ENCODE measurements around the gene SCNN1G.
"Not testable (repeated sequence)": the region's sequence is repeated elsewhere in the genome, so short reads cannot be mapped to it uniquely, and the experiment has no call there.

The SCNN1G gene, protein sequence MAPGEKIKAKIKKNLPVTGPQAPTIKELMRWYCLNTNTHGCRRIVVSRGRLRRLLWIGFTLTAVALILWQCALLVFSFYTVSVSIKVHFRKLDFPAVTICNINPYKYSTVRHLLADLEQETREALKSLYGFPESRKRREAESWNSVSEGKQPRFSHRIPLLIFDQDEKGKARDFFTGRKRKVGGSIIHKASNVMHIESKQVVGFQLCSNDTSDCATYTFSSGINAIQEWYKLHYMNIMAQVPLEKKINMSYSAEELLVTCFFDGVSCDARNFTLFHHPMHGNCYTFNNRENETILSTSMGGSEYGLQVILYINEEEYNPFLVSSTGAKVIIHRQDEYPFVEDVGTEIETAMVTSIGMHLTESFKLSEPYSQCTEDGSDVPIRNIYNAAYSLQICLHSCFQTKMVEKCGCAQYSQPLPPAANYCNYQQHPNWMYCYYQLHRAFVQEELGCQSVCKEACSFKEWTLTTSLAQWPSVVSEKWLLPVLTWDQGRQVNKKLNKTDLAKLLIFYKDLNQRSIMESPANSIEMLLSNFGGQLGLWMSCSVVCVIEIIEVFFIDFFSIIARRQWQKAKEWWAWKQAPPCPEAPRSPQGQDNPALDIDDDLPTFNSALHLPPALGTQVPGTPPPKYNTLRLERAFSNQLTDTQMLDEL

DNA sequence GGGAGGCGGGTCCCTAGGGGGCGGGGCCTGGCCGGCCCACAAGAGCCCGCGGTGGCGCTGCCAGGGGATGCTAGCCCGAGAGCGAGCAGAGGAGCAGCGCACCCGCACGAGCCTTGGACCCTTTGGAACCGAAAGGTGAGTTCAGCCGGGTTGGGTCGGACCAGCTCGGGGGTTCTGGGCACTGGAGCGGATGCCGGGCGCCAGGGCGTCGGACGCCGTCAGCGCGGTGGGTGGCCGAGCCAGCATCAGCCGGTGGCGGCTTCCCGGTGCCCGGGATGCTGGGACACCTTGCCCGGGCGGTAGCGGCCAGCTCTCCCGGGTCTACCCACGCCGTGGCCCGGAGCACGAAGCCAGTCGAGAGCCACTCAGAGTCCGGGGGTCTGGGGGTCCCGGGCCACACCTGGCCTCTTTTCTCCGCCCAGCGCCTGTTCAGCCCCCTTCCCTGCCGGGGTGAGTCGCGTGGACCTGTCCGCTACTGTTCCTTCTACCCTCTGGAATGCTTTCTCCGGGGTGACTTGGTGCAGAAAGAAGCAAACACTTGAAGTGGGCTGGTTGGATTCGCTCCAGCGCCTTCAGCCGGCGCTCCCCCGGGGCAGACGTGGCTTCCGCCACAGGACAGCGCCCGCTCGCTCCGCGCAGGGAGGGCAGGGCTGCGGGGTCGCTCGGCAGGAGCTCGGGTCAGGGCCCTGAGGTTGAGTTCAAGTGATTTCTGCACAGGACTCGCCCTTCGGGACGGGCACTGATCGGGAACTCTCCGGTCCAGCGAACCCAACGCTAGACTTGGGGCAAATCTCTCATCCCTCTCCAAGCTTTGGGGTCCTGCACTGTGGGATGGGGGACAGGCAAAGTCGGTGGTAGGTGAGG, at the start of gene SCNN1G:
TSS of gene SCNN1G (plus strand) at position 67 of the 864 bp plus-strand sequence. CDS start 3,527 bp downstream, outside the sequence.
- peak; percentile 21 for DNase-seq (ENCODE audit: low spot score)

GRCh38 chr16:23132775-23133463, 49.6 kb upstream of the SCNN1G start:
- peak; percentile 41 for DNase-seq (ENCODE audit: low spot score)

DNA sequence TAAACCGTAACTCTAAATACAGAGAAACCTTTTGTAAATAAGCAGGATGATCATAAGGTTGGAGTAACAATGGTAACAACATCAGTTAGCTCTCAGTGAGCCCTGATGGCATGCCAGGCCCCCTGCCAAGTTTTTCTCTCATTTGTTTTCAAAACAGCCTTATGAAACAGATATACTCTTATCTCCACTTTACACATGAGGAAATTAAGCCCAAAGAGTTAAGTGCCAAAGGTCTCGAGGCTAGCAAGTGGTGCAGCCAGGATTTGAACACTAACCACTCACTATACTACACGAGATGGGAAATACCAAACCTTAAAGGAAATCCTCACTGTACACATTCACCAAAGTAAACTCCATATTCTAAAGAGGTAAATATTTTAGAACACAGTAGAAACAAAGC, 48.3 kb upstream of the SCNN1G start:
- DNase-seq (ENCODE audit: low spot score), result no peak

- no peak for DNase-seq (ENCODE audit: low spot score)
These were observed 45.3 kb upstream of the SCNN1G start for GRCh38 chr16:23137256-23137655.

- DNase-seq (ENCODE audit: low spot score), result no peak
These were observed 44.7 kb upstream of the SCNN1G start for GRCh38 chr16:23137818-23138217.

DNA sequence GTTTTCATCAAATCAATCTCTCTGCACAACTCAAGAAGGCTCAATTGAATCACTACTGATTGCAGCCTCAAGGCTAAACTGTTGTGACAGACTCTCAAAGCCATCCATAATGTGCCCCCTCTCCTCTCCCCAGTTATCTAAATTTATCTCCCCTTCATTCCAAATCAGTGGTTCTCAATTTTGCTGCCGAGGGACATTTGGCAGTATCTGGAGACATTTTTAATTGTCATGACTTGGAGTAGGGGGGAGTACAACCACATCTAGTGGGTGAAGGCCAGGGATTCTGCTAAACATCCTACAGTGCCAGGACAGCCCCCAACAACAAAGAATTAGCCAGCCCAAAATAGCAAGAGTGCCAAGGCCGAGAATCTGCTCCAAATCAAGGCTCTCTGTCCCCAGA, 42.4 kb upstream of the SCNN1G start:
- DNase-seq (ENCODE audit: low spot score), result no peak

- DNase-seq (ENCODE audit: low spot score), result no peak
These were observed 41.5 kb upstream of the SCNN1G start for GRCh38 chr16:23141033-23141432.

DNA sequence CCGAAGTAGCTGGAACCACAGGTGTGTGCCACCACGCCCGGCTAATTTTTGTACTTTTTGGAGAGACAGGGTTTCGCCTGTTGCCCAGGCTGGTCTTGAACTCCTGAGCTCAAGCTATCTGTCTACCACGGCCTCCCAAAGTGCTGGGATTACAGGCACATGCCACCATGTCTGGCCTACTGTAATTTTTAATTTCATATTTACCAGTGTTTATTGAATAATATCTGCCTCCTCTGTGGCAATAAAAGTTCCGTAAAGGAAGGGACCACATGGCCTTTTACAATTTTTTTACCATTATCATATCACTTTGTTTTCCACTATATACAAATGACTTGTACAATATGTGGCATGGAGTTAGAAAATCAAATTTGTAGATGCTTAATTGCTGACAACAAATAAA, 41.0 kb upstream of the SCNN1G start:
- DNase-seq (ENCODE audit: low spot score), result no peak

DNA sequence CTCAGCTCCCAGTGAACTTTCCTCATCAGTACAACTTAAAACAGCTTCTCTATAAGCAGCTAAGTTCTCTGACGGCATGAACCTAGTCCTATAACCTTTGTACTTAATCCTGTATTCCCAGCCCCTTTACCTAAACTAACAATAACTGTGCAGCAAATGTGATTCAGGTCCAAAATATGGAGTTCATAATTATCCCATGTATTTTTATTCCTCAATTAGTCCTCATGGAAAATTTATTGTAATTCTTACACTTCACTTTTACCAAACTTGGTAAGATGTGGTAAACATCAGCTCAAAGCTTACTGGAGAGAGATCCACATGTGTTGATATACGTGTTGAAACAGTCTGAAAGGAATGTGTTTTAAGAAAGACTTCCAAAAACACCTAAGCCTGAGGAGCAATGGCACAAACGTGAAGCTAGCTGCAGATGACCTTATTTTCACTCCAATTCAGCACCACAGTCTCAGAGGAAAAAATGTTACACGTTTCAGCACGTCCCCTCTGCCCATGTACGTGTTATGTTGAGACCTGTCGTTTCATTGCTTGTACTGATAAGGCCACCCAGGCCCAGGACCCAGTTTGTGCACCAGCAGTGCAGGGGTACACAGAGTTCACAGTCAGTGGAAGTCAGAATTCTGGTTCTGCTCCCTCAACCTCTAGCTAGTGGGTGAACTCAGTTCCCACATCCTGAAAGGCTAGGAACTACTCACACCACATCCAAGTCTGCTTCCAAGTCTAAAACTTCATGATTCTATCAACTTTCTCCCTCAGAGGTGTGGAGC, 40.4 kb upstream of the SCNN1G start:
- DNase-seq (ENCODE audit: low spot score), result no peak

DNA sequence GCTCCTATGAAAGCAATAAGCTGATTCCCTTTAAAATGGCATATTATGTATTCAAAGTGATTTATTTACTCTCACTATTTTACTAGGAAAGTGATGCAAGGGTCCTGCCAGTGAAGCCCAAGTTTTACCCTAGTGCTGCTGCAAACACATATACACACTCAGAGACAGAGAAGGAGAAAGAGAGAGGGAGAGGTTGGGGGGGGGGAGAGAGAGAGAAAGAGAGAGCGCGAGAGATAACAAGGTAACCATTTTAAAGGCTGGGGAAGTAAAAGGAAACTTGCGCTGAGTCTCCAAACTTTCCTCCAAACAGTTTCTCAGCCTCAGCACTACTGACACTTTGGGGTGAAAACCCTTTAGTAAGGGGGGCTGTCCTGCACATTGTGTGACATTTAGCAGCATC, 39.2 kb upstream of the SCNN1G start:
- no peak for DNase-seq (ENCODE audit: low spot score)

DNA sequence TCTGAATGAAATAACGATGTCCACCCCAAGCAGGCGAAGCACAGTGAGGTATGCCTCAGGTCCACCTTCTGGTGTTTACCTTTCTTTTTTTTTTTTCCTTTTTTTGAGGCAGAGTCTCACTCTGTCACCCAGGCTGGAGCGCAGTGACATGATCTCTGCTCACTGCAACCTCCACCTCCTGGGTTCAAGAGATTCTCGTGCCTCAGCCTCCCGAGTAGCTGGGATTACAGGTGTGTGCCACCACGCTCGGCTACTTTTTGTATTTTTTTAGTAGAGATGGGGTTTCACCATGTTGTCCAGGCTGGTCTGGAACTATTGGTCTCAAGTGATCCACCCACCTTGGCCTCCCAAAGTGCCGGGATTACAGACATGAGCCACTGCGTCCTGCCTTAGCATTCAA, 38.2 kb upstream of the SCNN1G start:
- not testable (repeated sequence) for DNase-seq (ENCODE audit: low spot score)

- DNase-seq (ENCODE audit: low spot score), result no peak
These were observed 37.4 kb upstream of the SCNN1G start for GRCh38 chr16:23145186-23145585.

DNA sequence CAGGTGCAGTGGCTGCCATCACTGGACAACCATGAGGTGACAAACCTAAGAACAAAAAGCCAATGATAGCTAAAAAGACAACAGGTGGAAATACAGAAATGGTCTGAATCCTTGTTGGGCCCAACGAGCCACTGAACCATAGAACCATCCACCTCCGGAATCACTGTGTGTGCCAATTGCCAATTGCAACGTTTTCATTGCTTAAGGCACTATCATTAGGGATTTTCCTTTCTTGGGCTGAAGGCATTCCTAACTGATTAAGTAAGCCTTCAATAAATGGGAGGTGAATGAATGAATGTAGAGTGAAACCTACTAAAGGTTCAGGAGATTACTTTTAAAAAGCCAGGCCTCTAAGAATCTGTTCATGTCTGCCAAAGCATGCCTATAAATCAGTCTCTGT, 36.9 kb upstream of the SCNN1G start:
- DNase-seq (ENCODE audit: low spot score), result peak; percentile 16

DNA sequence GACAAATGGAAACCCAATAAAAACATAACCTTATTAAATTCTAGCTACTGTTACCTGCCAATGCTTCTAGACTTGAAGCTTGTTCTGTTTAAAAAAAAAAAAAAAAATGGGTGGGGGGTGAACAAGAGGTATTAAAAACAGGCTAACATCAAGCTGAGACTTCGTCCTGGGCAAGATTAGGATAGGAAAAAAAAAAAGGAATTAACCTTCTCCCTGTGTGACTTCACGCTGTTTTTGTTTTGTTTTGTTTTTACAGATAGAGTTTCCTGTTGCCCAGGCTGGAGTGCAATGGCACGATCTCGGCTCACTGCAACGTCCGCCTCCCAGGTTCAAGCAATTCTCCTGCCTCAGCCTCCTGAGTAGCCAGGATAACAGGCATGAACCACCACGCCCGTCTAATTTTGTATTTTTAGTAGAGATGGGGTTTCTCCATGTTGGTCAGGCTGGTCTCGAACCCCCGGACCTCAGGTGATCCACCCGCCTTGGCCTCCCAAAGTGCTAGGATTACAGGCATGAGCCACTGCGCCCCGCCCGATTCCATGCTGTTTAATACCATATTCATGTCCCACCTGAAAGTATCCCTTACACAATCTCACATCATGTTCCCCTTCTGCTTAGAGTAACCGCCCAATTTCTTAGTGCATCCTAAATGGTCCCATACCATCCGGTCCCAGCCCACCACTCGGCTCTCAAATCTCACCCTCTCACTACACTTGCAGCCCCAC, 35.5 kb upstream of the SCNN1G start:
- DNase-seq (ENCODE audit: low spot score), result no peak

DNA sequence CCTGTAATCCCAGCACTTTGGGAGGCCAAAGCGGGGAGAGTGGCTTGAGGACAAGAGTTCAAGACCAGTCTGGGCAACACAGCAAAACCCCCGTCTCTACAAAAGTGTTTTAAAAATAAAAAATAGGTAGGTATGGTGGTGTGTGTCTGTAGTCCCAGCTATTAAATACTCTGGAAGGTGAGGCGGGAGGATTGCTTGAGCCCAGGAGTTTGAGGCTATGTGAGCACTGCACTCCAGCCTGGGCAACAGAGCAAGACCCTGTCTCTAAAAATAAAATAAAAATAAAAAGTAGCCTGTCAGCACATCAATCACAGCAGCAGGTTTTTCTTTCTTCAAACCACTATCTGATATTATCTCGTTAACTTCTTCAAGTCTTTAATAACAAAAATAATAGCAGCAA, 34.9 kb upstream of the SCNN1G start:
- DNase-seq (ENCODE audit: low spot score), result no peak

DNA sequence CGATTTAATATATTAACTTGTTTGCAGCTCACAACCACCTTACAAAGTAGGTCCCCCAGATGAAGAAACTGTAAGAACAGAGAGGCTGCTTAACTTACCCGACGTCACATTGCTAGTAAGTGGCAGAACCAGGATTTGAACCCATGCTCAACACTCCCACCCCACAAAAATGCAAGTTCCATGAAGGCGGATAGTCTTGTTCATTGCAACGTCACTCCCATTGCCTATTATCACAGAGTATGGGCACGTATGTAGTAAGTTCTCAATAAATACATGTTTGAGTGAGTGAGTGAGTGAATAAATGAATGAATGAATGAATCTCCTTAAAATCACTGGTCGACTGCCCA, 34.4 kb upstream of the SCNN1G start:
- no peak for DNase-seq (ENCODE audit: low spot score)

DNA sequence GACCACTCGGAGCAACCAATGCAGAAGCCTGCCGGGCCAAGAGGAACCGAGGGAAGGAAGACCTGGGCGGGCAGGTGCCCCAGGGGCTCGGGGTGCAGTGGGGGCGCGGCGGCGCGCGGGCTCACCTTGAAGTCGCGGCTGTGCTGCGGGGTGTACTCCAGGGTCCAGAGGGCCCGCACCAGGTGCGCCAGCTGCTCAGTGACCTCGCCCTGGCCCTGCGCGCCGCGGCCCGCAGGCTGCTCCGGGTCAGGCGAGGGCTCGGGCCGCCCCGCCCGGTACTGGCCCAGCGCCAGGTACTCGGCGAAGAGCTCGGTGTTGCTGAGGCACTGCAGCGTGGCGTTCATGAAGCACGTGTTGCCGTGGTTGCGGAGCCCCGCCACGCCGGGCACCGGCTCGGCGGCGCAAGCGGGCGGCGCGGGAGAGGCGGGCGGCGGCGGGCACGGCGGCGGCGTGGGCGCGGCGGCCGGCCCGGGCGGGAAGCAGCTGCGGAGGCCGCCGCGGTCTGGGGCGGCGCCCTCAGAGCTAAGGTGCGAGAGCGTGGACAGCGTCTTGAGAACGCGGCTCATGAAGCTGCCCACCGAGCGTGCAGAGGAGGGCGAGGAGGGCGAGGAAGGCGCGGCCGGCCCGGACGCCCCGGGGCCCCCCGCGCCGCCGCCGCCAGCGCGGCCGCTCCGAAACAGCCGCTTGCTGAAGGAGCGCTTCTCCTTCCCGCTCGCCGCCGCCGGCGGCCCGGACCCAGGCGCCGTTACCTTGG, 33.9 kb upstream of the SCNN1G start:
- DNase-seq (ENCODE audit: low spot score), result peak; percentile 79

DNA sequence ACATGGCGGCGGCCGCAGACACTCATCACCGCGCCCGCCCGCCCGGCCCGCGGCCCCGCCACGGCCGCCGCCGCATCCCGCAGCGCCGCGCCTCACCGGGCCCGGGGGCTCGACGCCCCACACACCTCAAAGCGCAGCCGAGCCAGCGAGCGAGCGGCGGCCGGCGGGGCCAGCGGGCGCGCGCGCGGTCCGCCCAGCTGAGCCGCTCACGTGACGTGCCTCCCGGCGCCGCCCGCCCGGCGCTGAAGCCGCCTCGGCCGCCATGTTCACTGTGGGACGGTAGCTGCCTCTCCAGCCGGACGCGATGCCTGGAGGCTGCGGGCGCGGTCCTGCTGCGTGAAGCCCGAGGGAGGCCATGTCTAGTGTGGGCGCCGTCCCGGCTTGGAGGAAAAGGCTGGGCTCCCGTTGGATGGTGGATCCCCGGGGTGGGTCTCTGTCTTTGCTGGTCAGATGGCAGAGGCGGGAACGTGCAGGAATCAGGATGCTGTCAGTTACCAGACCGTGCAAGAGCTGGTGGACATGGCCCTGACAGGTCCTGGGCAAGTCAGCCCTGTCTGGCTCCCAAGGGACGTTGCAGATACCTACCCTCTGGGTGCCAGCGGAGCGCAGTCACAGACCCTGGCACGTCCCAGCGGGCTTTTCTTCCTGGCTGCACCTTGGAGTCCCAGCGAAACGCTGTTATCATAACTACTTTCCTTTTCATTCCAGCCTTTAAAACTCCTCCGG, 33.1 kb upstream of the SCNN1G start, which contains the start of gene USP31:
TSS of gene USP31 (minus strand) at position 186 of the 726 bp plus-strand sequence. CDS start at position 4, 182 bp downstream.
- peak; percentile 97 for DNase-seq (ENCODE audit: low spot score)

GRCh38 chr16:23149993-23150364, 32.6 kb upstream of the SCNN1G start:
- no peak for DNase-seq (ENCODE audit: low spot score)
